DND-41 (cell line): ENCODE results near the gene CHD6.

ENCODE experiments used
- EZH2 ChIP-seq: IDR thresholded peaks from 3 replicates; pipeline ENCODE4 v1.6.1; 2012; ENCODE audit warnings: borderline replicate concordance, low read depth, mild to moderate bottlenecking, moderate library complexity, low read length, inconsistent platforms; ENCODE audit not compliant: severe bottlenecking
- TF ChIP-seq, protein P1 (sequence below): IDR thresholded peaks from 2 replicates; pipeline ENCODE4 v1.5.1; 2012; ENCODE audit warnings: borderline replicate concordance, low read length, moderate library complexity, mild to moderate bottlenecking; ENCODE audit not compliant: poor library complexity, severe bottlenecking; ENCODE audit errors: extremely low read depth

DNA sequence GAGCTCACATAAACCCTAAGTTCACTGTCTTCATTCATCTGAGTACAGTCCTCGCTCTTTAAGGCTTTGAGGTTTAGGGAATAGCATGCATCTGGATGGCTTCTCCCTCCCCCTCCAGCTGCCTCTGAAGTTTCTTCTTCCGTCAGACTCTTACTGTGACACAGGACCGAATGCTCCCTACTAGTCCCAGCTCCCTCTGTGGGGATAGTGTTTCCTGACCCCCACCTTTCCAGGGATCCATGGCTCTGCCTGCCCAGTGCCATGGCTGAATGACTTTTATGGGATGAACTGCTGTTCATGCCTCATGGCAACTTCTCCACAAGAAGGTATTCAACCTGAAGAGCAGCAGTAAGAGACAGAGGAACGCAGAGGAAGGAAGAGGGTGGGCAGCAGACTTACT, 171.7 kb downstream of the CHD6 start:
- TF ChIP-seq, protein P1, sequence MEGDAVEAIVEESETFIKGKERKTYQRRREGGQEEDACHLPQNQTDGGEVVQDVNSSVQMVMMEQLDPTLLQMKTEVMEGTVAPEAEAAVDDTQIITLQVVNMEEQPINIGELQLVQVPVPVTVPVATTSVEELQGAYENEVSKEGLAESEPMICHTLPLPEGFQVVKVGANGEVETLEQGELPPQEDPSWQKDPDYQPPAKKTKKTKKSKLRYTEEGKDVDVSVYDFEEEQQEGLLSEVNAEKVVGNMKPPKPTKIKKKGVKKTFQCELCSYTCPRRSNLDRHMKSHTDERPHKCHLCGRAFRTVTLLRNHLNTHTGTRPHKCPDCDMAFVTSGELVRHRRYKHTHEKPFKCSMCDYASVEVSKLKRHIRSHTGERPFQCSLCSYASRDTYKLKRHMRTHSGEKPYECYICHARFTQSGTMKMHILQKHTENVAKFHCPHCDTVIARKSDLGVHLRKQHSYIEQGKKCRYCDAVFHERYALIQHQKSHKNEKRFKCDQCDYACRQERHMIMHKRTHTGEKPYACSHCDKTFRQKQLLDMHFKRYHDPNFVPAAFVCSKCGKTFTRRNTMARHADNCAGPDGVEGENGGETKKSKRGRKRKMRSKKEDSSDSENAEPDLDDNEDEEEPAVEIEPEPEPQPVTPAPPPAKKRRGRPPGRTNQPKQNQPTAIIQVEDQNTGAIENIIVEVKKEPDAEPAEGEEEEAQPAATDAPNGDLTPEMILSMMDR = no peak
- TF ChIP-seq EZH2 = no peak
